ENCODE data around the gene KLHL3. TPM values are rescaled to one million over a fixed set of nuclear protein-coding genes. Genes with fewer than 3 reads are reported as not detected.

KLHL3 gene
- polyA plus RNA-seq, 5 donors: 19.5 to 37.0 (median 27.2) TPM

- DNase-seq: no peak
Measured at GRCh38 chr5:137611794-137612435, 124.0 kb downstream of the KLHL3 start.

GRCh38 chr5:137611011-137611580, 124.8 kb downstream of the KLHL3 start:
- DNase-seq: no peak

GRCh38 chr5:137610598-137610997, 125.3 kb downstream of the KLHL3 start:
- DNase-seq: no peak

GRCh38 chr5:137609127-137609526, 126.8 kb downstream of the KLHL3 start:
- DNase-seq: no peak

GRCh38 chr5:137607771-137608170, 128.1 kb downstream of the KLHL3 start:
- no peak for DNase-seq

GRCh38 chr5:137606401-137606800, 129.5 kb downstream of the KLHL3 start:
- no peak for DNase-seq

- no peak for DNase-seq
Measured at GRCh38 chr5:137605411-137605810, 130.5 kb downstream of the KLHL3 start.

- DNase-seq: no peak
Measured at GRCh38 chr5:137604348-137605095, 131.4 kb downstream of the KLHL3 start.

GRCh38 chr5:137603891-137604290, 132.0 kb downstream of the KLHL3 start:
- no peak for DNase-seq

- DNase-seq: no peak
Measured at GRCh38 chr5:137603356-137603755, 132.5 kb downstream of the KLHL3 start.

- DNase-seq: no peak
Measured at GRCh38 chr5:137602721-137603273, 133.1 kb downstream of the KLHL3 start.

GRCh38 chr5:137600721-137601360, 135.0 kb downstream of the KLHL3 start:
- DNase-seq: no peak

- no peak for DNase-seq
Measured at GRCh38 chr5:137599457-137599856, 136.4 kb downstream of the KLHL3 start.

GRCh38 chr5:137598399-137598798, 137.5 kb downstream of the KLHL3 start:
- DNase-seq: no peak

GRCh38 chr5:137596941-137597340, 138.9 kb downstream of the KLHL3 start:
- DNase-seq: no peak

- DNase-seq: no peak
Measured at GRCh38 chr5:137595396-137596079, 140.4 kb downstream of the KLHL3 start.

GRCh38 chr5:137594717-137595116, 141.2 kb downstream of the KLHL3 start:
- DNase-seq: no peak

- no peak for DNase-seq
Measured at GRCh38 chr5:137592317-137592716, 143.6 kb downstream of the KLHL3 start.

- no peak for DNase-seq
Measured at GRCh38 chr5:137589185-137589584, 146.7 kb downstream of the KLHL3 start.

GRCh38 chr5:137587919-137588318, 148.0 kb downstream of the KLHL3 start:
- DNase-seq: no peak

GRCh38 chr5:137584262-137584661, 151.6 kb downstream of the KLHL3 start:
- DNase-seq: no peak

- no peak for DNase-seq
Measured at GRCh38 chr5:137583129-137583528, 152.8 kb downstream of the KLHL3 start.

Data from right lung (tissue), 5 donors.